H1 (cell line): ENCODE measurements around the gene TRAP1. TPM values are rescaled to one million over a fixed set of nuclear protein-coding genes. Genes with fewer than 3 reads are reported as not detected.

Experiments
- CHD2 ChIP-seq: IDR thresholded peaks from 2 replicates; pipeline ENCODE4 v1.6.1; 2012; ENCODE audit warnings: low read length, improper control_type of control experiment
- JUND ChIP-seq: IDR thresholded peaks from 2 replicates; pipeline ENCODE4 v1.6.1; 2011; ENCODE audit warnings: mild to moderate bottlenecking, improper control_type of control experiment, low read length
- polyA plus RNA-seq, 7 experiments: library from polyadenylated mRNA; depleted of rRNA in 3 of 7; stranded (reverse) in 5 of 7; unstranded in 2 of 7; fragments of >200 nt in 5 of 7; fragments of 200-250 nt in 2 of 7; gene quantifications; 1 replicate in 5 of 7; 2 replicates in 1 of 7; 4 replicates in 1 of 7; pipeline versions ENCODE4 v1.2.1 to v1.2.3, GENCODE V29; 2011 to 2013; ENCODE audit warnings: missing spikeins in 2 of 7, mixed read lengths in 2 of 7
- total RNA-seq: library from RNA; stranded (reverse); fragmentation: NEBNext Ultra II Directional; extraction: Animal tissue kit (Norgen Biotek cat#: 25700); gene quantifications from 2 replicates; pipeline ENCODE4 v1.2.1, GENCODE V29; 2021

The TRAP1 gene
- total and polyA plus RNA-seq, 2 of the 8 experiments (the other 6 are each of a cell fraction or from before 2014, with no cell fraction given) = 215 to 283 TPM

DNA sequence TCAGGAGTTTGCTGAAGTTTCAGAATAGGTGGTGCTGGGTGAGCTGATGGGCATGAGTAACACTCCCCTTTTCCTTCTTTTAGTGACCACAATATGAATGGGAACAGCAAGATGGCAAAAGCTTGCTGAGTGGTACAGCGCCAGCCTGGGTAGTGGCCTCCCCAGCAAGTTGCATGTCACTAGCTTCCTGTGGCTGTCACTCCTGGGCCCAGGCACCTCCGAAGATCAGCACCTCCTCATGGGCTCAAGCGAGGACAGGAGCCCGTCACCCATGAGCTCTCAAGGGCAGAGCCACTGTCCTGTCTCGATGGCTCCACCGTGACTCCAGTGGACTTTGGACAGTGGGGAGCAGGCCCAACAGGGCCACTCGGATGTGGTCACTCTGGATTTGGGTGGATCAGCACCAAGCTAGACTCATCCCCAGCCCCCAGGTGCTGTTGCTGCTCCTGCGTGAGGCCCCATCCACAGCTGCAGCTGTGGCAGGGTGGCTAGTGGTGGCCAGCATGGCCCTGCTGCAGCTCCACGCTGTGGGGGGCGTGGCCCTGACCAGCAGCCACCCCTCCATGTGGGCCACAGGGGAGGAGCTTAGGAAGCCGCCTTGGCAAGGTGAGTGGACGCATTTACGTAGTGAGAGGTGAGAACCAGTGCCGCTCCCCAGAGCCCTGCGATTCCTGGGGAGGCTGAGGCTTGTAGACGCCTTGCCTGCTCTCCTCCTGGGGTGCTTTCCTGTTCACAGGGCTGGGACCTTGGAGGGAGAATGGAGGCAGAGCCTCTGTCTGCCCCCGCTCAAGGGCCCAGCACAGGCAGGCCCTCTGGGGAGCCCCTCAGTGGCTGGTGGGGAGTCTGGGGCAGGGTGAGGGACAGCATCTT, 76.5 kb downstream of the TRAP1 start (continued):
- TF ChIP-seq JUND (no peak), CHD2 (no peak)
